ENCODE data around the gene DHX15. TPM values are rescaled to one million over a fixed set of nuclear protein-coding genes. Genes with fewer than 3 reads are reported as not detected.

The DHX15 gene
- total RNA-seq, 1 experiment from 2014 or later, result 157 TPM

DNA sequence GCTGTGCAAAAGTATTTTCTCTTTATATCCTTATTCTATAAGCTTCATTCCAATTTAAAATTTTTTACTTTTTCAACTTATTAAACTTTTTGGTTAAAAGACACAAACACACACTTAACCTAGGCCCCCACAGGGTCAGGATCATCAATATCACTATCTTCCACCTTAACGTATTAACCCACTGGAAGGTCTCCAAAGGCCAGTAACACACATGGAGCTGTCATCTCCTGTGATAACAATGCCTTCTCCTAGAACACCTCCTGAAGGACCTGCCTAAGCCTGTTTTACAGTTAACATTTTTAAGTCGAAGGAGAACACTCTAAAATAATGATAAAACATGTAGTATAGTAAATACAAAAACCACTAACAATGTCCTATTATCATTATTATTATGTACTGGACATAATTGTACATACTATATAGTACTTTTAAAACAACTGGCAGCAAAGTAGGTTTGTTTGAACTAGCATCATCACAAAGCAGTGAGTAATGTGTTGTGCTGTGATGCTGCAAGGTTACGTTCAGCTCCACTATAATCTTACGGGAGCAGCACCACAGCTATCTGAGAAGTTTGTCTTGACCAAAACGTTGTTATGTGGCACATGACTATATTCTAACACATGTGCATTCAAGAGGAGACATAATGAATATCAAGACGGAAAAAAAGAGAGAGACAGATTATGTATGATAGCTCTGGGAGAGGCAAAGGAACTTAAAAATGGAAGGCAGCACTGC lies 33.7 kb downstream of the DHX15 start:
- no peak for DNase-seq
- H2AFZ ChIP-seq, result no peak overlapping the region
- H3K27me3 ChIP-seq (ENCODE audit: insufficient read depth, low read depth), result no peaks in the 10 kb centered on the region
- 0 out of 2 replicates have a peak, but pooled peaks cover 11% of the 10 kb centered on the region for H3K4me1 ChIP-seq (replicated peaks; ENCODE audit: insufficient read depth)
- peaks cover 93% of the 10 kb centered on the region for H3K79me2 ChIP-seq (ENCODE audit: low read depth)
- no peaks in the 10 kb centered on the region for H3K9me3 ChIP-seq (ENCODE audit: insufficient read depth, low read depth)
- no peaks in the 10 kb centered on the region for H3K9me2 ChIP-seq (ENCODE audit: insufficient read depth)
- TF ChIP-seq EZH2 (IDR thresholded peaks at IDR 0.05; ENCODE audit: low read depth) (no peak), CTCF (conservative IDR thresholded peaks at IDR 0.05) (no peak)
- H4K20me1 ChIP-seq (ENCODE audit: insufficient read depth), result peaks cover 79% of the 10 kb centered on the region
- intact Hi-C loops (cut with micrococcal nuclease; ENCODE audit: unreplicated experiment), result no loop called here
- peaks cover 63% of the 10 kb centered on the region for H3F3A ChIP-seq (ENCODE audit: insufficient read depth, low read depth)
- H3K4me2 ChIP-seq, result no peak overlapping the region
- no TSS peak for BruUV-seq (replicated peaks)
- CTCF ChIA-PET, result interaction anchor here (1.2 kb wide), 1 partner anchor 137 kb away, joined by 3 read pairs; no protein-coding TSS in a partner anchor
- H3K27ac ChIP-seq, result no peak overlapping the region
- H3K36me3 ChIP-seq (ENCODE audit: low read depth), result peaks cover 34% of the 10 kb centered on the region
- POLR2A ChIA-PET (ENCODE audit: unreplicated experiment), result interaction anchor here (0.5 kb wide), 1 partner anchor 364 kb away, joined by 21 read pairs; no protein-coding TSS in a partner anchor
- H3K4me3 ChIP-seq, result no peak overlapping the region

GRCh38 chr4:24547979-24548378 lies 36.4 kb downstream of the DHX15 start:
- Histone ChIP-seq H3K27me3 (ENCODE audit: insufficient read depth, low read depth) (no peaks in the 10 kb centered on the region), H3K4me3 (no peak overlapping the region), H2AFZ (no peak overlapping the region), H3K4me1 (replicated peaks; ENCODE audit: insufficient read depth) (0 out of 2 replicates have a peak, but pooled peaks cover 11% of the 10 kb centered on the region), H3K79me2 (ENCODE audit: low read depth) (peaks cover 93% of the 10 kb centered on the region), H3F3A (ENCODE audit: insufficient read depth, low read depth) (peaks cover 65% of the 10 kb centered on the region), H4K20me1 (ENCODE audit: insufficient read depth) (peaks cover 86% of the 10 kb centered on the region), H3K9me3 (ENCODE audit: insufficient read depth, low read depth) (no peaks in the 10 kb centered on the region), H3K4me2 (no peak overlapping the region), H3K27ac (no peak overlapping the region), H3K36me3 (ENCODE audit: low read depth) (peaks cover 30% of the 10 kb centered on the region), H3K9me2 (ENCODE audit: insufficient read depth) (no peaks in the 10 kb centered on the region)
- ChIA-PET CTCF (no interaction called here), POLR2A (ENCODE audit: unreplicated experiment) (no interaction called here)
- DNase-seq, result no peak
- TF ChIP-seq CTCF (conservative IDR thresholded peaks at IDR 0.05), result no peak
- TF ChIP-seq EZH2 (IDR thresholded peaks at IDR 0.05; ENCODE audit: low read depth), result no peak
- BruUV-seq (replicated peaks), result no TSS peak
- intact Hi-C loops (cut with micrococcal nuclease; ENCODE audit: unreplicated experiment), result no loop called here

DNA sequence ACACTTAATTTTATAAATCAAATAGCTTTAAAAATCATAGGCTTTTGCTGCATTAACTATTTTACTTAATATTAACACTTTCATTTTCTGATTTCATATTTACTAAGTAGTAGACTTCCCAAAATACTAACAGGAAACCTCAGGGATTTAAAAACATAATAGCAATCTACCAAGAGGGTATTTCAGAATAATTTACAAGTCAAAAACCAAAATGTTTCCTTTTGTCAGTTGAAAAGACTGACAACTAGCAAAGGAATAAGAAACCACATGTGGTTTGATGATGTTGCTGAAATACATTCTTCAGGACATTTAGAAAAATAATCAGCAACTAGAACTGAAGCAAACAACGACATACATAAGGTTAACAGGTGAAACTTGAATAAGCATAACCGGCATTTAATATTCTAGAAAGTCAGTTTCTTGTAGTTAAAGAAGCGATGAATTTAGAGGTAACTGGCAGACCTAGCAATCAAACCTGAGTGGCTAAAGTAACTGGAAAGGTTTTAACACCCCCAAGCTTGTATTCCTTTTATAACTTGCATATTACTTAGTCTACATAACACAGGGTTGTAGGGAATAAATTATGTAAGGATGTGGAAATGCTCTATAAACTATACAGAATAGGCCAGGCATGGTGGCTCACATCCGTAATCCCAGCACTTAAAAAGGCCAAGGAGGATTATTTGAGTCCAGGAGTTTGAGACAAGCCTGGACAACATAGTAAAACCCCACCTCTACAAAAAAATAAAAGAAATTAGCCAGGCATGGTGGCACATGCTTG lies 40.0 kb downstream of the DHX15 start:
- Histone ChIP-seq H3F3A (ENCODE audit: insufficient read depth, low read depth) (peaks cover 60% of the 10 kb centered on the region), H4K20me1 (ENCODE audit: insufficient read depth) (peaks cover 82% of the 10 kb centered on the region), H3K4me3 (no peak overlapping the region), H3K9me3 (ENCODE audit: insufficient read depth, low read depth) (no peaks in the 10 kb centered on the region), H3K36me3 (ENCODE audit: low read depth) (peaks cover 54% of the 10 kb centered on the region), H3K79me2 (ENCODE audit: low read depth) (peaks cover 94% of the 10 kb centered on the region), H3K27ac (no peak overlapping the region), H3K4me1 (replicated peaks; ENCODE audit: insufficient read depth) (no peaks in the 10 kb centered on the region), H3K9me2 (ENCODE audit: insufficient read depth) (no peaks in the 10 kb centered on the region), H3K27me3 (ENCODE audit: insufficient read depth, low read depth) (no peaks in the 10 kb centered on the region), H2AFZ (no peak overlapping the region), H3K4me2 (no peak overlapping the region)
- CTCF ChIA-PET, result no interaction called here
- TF ChIP-seq EZH2 (IDR thresholded peaks at IDR 0.05; ENCODE audit: low read depth) (no peak), CTCF (conservative IDR thresholded peaks at IDR 0.05) (no peak)
- DNase-seq, result no peak
- intact Hi-C loops (cut with micrococcal nuclease; ENCODE audit: unreplicated experiment), result no loop called here
- POLR2A ChIA-PET (ENCODE audit: unreplicated experiment), result interaction anchor here (0.6 kb wide), 1 partner anchor 25 kb away, joined by 3 read pairs; no protein-coding TSS in a partner anchor
- BruUV-seq (replicated peaks), result no TSS peak
